GM18870 (cell line): ENCODE results near the gene CYP39A1.

ENCODE experiments used
- ATAC-seq: cut with Tn5 transposase; IDR thresholded peaks from one replicate; pipeline ENCODE4 v1.9.1; 2021; ENCODE audit warnings: moderate library complexity; ENCODE audit not compliant: unreplicated experiment

The CYP39A1 gene

GRCh38 chr6:46652603-46653438 is at the start of gene CYP39A1, which contains the start of gene SLC25A27:
Gene CYP39A1 (minus strand): TSS chr6:46652818. CDS start chr6:46652582, 236 bp downstream.
Gene SLC25A27 (plus strand): TSS chr6:46652975. CDS start chr6:46653193, 218 bp downstream.
- peak; percentile 95 for ATAC-seq

GRCh38 chr6:46699970-46700369 is 47.4 kb upstream of the CYP39A1 start:
- ATAC-seq, result no peak

GRCh38 chr6:46690911-46691451 is 38.4 kb upstream of the CYP39A1 start:
- no peak for ATAC-seq

GRCh38 chr6:46690141-46690755 is 37.6 kb upstream of the CYP39A1 start:
- no peak for ATAC-seq

GRCh38 chr6:46689657-46690056 is 37.0 kb upstream of the CYP39A1 start:
- no peak for ATAC-seq

- ATAC-seq, result no peak
Observed at GRCh38 chr6:46688966-46689335, 36.3 kb upstream of the CYP39A1 start.

- ATAC-seq, result no peak
Observed at GRCh38 chr6:46688117-46688965, 35.7 kb upstream of the CYP39A1 start.

- no peak for ATAC-seq
Observed at GRCh38 chr6:46687619-46688097, 35.0 kb upstream of the CYP39A1 start, which contains the start of gene TDRD6. Gene TDRD6 (plus strand): TSS chr6:46687885. CDS start chr6:46688129, 244 bp downstream.

- no peak for ATAC-seq
Observed at GRCh38 chr6:46684771-46685170, 32.2 kb upstream of the CYP39A1 start.

- no peak for ATAC-seq
Observed at GRCh38 chr6:46677314-46677654, 24.7 kb upstream of the CYP39A1 start.

- ATAC-seq, result no peak
Observed at GRCh38 chr6:46676604-46677313, 24.1 kb upstream of the CYP39A1 start.

- ATAC-seq, result no peak
Observed at GRCh38 chr6:46674410-46674809, 21.8 kb upstream of the CYP39A1 start.

GRCh38 chr6:46667377-46667776 is 14.8 kb upstream of the CYP39A1 start:
- ATAC-seq, result no peak

- ATAC-seq, result no peak
Observed at GRCh38 chr6:46661483-46661882, 8.9 kb upstream of the CYP39A1 start.

GRCh38 chr6:46657642-46658041 is 5.0 kb upstream of the CYP39A1 start:
- ATAC-seq, result no peak

GRCh38 chr6:46655803-46656202 is 3.2 kb upstream of the CYP39A1 start:
- ATAC-seq, result no peak

GRCh38 chr6:46653439-46654195 is 999 bp upstream of the CYP39A1 start:
- ATAC-seq, result no peak

- ATAC-seq, result no peak
Observed at GRCh38 chr6:46652232-46652602, 401 bp downstream of the CYP39A1 start.

- ATAC-seq, result no peak
Observed at GRCh38 chr6:46651816-46652215, 802 bp downstream of the CYP39A1 start.

- no peak for ATAC-seq
Observed at GRCh38 chr6:46651006-46651405, 1.6 kb downstream of the CYP39A1 start.
